ENCODE measurements around the gene PEX13.
"Not testable (repeated sequence)": the region's sequence is repeated elsewhere in the genome, so short reads cannot be mapped to it uniquely, and the experiment has no call there.

PEX13 gene, protein sequence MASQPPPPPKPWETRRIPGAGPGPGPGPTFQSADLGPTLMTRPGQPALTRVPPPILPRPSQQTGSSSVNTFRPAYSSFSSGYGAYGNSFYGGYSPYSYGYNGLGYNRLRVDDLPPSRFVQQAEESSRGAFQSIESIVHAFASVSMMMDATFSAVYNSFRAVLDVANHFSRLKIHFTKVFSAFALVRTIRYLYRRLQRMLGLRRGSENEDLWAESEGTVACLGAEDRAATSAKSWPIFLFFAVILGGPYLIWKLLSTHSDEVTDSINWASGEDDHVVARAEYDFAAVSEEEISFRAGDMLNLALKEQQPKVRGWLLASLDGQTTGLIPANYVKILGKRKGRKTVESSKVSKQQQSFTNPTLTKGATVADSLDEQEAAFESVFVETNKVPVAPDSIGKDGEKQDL

DNA sequence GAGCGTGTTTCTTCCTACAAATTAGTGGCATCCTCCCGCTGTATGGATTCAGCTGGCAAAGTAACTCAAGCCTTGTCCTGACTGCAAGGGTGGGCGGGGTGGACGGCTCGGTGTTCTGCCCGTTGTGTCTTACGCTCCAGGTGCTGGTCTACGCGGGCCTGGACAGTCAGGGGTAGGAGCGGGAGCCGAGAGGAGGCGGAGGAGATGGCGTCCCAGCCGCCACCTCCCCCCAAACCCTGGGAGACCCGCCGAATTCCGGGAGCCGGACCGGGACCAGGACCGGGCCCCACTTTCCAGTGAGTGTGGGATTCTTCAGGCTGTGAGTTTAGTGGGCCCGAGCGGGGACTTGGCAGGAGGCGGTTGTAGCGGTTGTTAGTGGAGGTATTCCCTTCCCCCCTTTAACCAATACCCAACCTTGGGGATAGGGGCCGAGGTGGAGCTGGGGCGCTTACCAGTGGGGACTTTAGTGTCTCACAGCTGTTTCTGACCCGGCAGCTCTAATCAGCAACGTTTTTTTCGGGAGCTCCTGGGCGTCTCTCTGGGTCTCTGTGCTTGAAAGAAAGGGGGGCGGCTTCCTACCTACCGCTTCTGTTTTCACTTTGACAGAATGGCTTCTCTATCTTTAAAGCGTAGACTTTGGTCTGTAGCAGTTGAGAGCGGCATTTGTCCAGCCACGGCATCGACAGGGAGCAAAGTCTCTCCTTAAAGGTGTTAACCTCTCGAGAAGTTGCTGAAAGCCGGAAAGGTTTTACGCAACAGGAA lies at the start of gene PEX13, which contains the start of gene PUS10:
Gene PEX13 (plus strand): TSS at position 165 of the 762 bp plus-strand sequence. CDS start 40 bp downstream, at position 205.
Gene PUS10 (minus strand): TSS at position 700 of the 762 bp plus-strand sequence. CDS start 6,365 bp downstream, outside the sequence.
- DNase-seq: peak; percentile 72 to 75

- no peak for DNase-seq
Observed at GRCh38 chr2:60972889-60973656, 44.4 kb upstream of the PEX13 start.

- DNase-seq: no peak
Observed at GRCh38 chr2:60973705-60974104, 43.8 kb upstream of the PEX13 start.

DNA sequence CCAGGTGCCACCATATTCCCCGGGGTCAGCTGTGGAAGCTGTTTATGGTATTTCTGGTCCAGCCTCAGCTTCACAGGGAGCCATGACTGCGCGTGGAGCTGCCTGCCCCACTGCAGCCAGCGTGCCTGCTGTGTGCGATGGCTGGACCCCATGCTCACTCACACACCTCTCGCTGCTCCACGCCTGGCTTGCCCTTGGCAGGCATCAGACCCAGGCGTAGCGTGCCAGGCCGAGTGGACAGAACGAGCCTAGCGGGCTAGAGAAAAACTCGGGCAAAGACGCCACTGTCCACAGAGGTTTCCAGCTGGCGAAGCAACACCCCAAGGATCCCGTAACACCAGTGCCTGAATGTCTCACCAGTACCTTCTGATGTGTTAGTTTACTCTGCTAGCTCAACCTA lies 42.9 kb upstream of the PEX13 start:
- no peak for DNase-seq

- no peak for DNase-seq
Observed at GRCh38 chr2:60976256-60976850, 41.2 kb upstream of the PEX13 start.

DNA sequence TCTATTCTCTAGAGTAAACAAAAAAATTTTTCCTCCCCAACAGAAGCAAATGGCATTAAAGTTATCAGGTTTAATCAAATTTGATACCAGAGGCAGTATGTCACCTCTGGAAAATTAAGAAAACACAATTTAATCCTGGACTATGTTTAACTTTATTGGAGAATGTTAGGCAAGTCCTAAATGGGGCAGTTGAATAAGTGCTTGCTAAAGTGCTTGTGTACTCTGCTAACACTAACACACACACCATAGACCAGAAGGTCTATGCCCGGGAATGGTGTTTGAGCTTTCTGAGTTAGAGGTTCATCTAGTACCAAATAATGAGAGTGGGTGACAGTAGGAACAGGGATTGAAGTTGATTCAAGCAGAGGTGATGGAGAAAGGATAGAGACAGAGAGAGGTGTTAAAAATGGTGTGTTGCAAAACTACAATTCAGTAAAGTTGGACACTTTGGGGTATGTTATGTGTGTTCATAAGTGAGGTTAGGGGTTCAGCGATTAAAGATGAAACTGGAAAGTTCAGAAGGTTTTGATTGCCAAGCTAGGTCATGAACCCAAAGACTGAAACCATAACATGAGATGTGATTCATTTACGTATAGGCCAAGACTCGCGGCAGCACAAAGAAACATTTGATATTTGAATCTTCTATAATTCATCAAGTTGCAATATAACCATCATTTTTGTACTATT lies 40.5 kb upstream of the PEX13 start:
- DNase-seq: no peak

GRCh38 chr2:60977562-60977895 lies 40.0 kb upstream of the PEX13 start:
- DNase-seq: no peak

DNA sequence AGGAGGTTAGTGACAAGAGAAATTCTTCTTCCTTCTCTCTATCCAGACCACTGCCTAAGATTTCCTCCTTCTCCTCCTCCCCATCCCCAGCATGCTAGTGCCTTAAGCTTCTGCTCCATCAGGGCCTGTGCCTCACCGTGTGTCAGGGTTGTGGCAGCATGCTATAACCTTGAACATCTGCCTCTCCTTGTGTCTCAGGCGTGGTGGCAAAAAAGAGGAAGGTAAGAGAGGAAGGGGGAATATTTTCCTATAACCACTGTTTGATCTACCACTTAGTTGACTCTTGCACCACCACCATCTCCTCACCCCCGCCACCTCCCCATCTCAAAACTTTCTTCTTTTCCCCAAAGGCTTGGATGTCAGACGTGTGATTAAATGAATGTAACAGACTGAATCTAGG lies 38.3 kb upstream of the PEX13 start:
- no peak for DNase-seq

DNA sequence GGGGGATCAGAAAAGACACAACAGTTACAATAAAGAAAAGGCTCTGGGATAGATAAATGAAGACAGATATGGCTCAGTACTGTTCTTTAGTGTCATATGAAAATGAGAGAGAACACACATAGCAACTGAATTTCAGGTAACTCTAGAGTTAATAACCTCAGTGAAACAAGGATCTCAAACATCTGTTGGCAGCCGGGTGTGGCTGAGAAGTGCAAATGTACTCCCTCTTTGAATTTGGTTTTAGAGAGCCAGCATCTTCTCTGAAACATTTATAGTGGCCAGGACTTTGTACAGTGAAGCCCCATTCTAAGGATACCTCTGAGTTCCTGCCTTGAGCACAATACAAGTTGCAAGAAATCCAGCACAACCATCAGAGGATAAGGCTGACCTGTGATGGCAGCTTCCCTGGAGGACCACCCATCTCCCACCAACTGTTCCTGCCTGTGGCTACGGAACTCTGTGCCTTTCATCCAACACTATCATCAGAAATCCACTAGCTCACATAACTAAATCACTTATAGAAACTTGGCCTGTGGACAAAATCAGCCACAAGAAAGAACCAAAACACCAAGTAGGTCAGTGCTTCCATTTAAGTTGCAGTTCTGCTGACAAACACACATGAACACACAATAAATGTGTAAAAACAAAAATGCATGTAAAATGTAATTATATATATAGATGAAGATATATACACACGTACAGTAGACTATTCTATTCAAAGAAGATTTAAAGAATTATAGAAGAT lies 37.3 kb upstream of the PEX13 start:
- no peak for DNase-seq

DNA sequence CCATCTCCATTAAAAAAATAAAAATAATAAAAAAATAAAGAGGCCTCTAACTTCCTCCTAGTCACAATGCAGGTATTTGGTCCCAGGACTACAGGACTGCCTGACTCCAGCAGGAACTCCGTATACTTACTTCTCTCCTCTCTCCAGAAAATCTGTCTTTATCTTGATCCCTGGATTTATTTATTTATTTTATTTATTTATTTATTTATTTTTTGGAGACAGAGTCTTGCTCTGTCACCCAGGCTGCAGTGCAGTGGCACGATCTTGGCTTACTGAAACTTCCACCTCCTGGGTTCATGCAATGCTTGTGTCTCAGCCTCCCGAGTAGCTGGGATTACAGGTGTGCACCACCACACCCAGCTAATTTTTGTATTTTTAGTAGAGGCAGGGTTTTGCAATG lies 35.5 kb upstream of the PEX13 start:
- DNase-seq: not testable (repeated sequence)

GRCh38 chr2:60984720-60985119 lies 32.8 kb upstream of the PEX13 start:
- DNase-seq: no peak

GRCh38 chr2:60987041-60987440 lies 30.5 kb upstream of the PEX13 start:
- no peak for DNase-seq

GRCh38 chr2:60987656-60988055 lies 29.9 kb upstream of the PEX13 start:
- DNase-seq: not testable (repeated sequence)

- DNase-seq: no peak
Observed at GRCh38 chr2:60989259-60989658, 28.3 kb upstream of the PEX13 start.

- DNase-seq: no peak
Observed at GRCh38 chr2:60991644-60992043, 25.9 kb upstream of the PEX13 start.

DNA sequence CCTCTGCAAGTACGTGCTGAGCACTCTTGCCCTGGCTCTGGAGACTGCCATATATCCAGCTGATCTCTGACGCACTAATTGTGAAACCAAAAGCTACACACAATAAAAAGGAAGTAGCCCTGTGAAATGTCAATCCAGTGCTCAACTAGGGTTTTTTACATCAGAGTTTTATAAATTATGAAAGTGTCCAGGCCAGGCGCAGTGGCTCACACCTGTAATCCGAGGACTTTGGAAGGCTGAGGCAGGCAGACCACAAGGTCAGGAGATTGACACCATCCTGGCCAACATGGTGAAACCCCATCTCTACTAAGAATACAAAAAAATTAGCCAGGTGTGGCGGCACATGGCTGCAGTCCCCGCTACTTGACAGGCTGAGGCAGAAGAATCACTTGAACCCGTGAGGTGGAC lies 24.5 kb upstream of the PEX13 start:
- no peak for DNase-seq

GRCh38 chr2:60994131-60994530 lies 23.4 kb upstream of the PEX13 start:
- no peak for DNase-seq

- no peak for DNase-seq
Observed at GRCh38 chr2:60998628-60999545, 18.6 kb upstream of the PEX13 start.

DNA sequence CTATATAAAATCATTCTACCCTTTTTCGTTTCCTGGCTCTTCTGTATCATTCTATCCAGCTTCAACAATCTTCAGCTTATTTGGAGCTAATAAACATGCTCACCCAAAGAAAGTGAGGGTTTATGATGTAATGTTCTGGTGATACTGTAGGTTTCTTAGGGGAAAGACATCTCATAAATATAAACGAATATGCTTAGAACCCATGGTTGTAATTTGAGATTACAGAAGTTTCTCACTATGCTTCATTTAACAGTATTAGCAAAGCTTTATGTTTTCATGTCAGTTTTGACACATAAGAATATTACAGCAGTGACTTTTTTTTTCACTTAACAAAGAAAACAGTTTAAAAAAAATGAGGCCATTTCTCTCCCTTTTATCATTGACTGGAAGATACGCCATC lies 11.8 kb upstream of the PEX13 start:
- no peak for DNase-seq

DNA sequence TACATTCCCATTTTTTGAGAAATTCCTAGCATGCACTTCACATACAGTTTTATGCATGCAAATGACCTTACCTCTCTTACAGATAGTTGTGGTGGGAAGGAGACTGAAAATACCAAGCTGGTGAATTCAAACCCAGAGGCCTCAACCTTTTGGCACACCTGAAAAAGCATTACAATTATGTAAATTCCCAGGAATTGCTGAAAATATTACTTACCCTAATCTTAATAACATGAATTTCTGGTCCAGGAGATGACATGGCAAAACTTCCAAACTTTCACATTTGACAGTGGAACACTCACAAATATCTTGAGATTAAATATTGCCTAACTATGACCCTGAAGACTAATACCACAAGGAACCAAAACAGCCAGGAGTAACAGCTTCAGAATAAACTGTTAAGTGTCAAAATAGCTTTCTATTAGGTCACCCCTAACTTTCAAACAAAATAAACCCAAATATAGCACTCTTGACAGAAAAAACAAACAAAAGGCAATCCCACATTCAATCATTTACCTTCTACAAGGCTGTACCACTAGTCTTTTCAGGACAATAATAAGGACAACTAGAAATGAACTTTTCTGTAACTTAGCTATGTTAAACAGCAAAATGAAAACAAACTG lies 10.9 kb upstream of the PEX13 start:
- DNase-seq: no peak
